HTERT RPE-1 (cell line): ENCODE measurements around the gene LRRC47.
"Not testable (repeated sequence)": the region's sequence is repeated elsewhere in the genome, so short reads cannot be mapped to it uniquely, and the experiment has no call there.

ENCODE experiments used
- in situ Hi-C: fragments of 300-500 bp; cut with MboI; formaldehyde crosslinking; loops from 4 replicates; pipeline ENCODE4 v1.14.3; 2020; ENCODE audit warnings: low sequenced_read_pairs

The LRRC47 gene

DNA sequence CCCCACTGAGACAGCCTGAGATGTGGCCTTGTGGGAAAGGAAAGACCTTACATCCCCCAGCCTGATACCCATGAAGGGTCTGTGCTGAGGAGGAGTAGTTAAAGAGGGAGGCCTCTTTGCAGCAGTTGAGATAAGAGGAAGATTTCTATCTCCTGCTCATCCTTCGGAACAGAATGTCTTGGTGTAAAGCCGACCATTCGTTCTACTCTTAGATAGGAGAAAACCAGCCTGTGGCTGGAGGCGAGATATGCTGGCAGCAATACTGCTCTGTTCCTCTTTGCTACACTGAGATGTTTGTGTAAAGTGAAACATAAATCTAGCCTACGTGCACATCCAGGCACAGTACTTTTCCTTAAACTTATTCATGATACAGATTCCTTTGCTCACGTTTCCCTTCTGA is 45.6 kb downstream of the LRRC47 start:
- in situ Hi-C loops = no loop called here

DNA sequence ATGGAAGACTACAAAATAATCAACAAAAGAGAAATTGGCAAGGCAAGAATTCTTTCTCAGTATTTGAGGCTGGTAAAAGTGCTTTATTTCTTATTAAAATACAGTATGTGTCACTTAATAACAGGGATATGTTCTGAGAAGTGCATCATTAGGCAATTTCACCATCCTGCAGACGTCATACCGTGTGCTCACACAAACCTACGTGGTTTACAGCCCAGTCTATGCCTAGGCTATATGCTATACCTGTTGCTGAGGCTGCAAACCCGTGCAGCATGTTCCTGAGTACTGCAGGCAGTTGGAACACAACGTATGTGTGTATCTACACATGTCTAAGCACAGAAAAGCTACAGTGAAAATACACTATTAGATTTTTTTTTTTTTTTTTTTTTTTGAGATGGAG is 46.8 kb downstream of the LRRC47 start:
- in situ Hi-C loops = no loop called here

GRCh38 chr1:3748316-3748900 is 47.9 kb downstream of the LRRC47 start:
- in situ Hi-C loops = not testable (repeated sequence)

DNA sequence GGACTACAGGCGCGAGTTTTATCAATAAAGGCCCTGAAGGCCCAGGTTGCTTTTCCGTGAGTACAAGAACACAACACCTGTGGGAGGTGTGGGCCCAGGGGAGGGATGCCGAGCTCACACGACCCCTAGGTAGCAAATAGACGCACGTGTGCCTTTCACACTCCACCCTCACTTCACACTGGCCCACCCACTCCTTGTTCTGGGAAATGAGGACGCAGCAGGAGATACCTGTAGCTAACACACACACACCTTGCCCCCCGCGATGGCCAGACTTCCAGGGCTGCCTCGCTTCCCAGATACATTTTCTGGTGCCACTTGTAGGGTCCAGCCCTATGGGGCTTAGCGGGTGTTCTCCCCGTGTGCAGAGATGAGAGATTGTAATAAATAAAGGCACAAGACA is 48.4 kb downstream of the LRRC47 start:
- in situ Hi-C loops = no loop called here

GRCh38 chr1:3747522-3747848 is 48.8 kb downstream of the LRRC47 start:
- in situ Hi-C loops = no loop called here

- in situ Hi-C loops = no loop called here
Measured at GRCh38 chr1:3746830-3747521, 49.3 kb downstream of the LRRC47 start.

DNA sequence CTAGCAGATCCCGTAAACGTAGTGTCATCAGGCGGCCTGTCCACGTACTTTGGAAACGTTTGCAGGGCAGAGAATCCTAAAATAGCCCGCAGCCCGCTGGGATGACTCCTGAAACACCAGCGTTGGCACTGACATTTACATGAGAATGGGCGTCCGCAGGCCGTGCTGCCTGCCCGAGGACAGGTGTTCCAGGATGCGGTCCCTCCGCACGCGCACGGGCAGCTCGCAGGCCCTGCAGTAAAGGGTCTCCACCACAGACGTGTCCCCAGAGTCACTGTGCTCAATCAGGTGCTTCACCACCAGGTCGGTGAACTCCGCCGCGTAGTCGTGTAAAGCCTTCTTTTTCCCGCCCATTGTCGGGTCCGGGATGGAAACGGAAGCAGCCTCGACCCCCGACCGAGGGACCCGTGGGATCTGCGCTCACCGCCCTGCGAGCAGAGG is 49.9 kb downstream of the LRRC47 start:
- in situ Hi-C loops = no loop called here

- in situ Hi-C loops = no loop called here
Measured at GRCh38 chr1:3745590-3746381, 50.5 kb downstream of the LRRC47 start.

- in situ Hi-C loops = no loop called here
Measured at GRCh38 chr1:3745071-3745470, 51.2 kb downstream of the LRRC47 start.

GRCh38 chr1:3744646-3745045 is 51.7 kb downstream of the LRRC47 start:
- in situ Hi-C loops = no loop called here

DNA sequence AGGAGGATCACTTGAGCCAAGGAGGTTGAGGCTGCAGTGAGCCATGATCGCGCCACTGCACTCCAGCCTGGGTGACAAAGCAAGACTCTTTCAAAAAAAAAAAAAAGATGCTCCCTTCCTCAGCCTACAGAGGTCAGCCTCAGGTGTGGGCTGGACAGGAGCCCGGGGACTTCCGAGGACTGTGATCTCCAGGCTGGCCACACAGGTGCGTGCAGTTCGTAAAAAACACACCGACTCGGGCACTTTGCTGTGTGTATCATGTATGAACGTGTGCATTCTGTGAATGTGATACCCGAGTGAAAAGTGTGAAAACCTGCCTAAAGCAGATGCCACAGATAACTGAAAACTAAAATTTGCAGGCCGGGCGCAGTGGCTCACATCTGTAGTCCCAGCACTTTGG is 52.5 kb downstream of the LRRC47 start:
- in situ Hi-C loops = no loop called here

GRCh38 chr1:3743421-3743820 is 52.9 kb downstream of the LRRC47 start:
- in situ Hi-C loops = no loop called here

GRCh38 chr1:3742439-3743298 is 53.6 kb downstream of the LRRC47 start:
- in situ Hi-C loops = no loop called here

DNA sequence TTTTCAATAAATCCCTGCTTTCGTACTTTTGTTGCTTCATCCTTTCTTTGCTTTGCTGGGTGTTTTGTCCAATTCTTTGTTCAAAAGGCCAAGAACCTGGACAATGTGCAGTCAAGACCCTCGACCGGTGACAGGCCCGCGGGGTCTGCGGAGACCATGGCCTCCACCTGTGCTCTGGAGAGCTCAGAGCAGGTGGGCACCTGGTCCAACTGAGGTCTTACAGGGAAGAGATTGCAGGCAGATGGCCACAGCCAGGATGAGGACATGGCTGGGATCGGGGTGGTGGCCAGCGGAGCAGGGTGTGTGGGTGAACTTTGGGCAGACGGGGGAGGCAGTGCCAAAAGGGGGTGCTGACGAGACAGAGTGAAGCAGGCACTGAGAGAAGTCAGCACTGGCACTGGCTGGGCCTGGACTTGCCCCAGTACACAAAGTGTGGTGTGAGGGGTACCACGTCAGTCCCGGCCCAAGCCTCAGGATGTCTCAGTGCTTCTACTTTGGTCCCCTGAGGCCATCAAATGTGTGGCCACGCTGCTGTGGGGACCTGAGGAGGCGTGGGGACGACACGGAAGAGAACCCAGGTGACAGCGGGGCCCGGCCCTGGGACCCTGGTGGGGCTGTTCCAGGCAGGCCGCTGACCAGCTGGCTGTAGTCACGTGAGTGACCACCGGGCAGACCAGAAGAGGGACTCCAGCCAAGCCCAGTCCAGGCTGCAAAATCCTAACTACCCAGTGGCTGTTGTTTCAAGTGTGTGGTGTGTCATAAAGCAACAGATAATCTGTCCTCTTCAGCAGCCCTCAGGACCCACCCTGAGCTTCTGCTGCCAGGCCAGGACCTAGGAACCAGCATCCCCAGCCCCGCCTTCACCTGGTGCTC is 54.5 kb downstream of the LRRC47 start:
- in situ Hi-C loops = no loop called here

- in situ Hi-C loops = no loop called here
Measured at GRCh38 chr1:3740752-3741151, 55.5 kb downstream of the LRRC47 start.

DNA sequence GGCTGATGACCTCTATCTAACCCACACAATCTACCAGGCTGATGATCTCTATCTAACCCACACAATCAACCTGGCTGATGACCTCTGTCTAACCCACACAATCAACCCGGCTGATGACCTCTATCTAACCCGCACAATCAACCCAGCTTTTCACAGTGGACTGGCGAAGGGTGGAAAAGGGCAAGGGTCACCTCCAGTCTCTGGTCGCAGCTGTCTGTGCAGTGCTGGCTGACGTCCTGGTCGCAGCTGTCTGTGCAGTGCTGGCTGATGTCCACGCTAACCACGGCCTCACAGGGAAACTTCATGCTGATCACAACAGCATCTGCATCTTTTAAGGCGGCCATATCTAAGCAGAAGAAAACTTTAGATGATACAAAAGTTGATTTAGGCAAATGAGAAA is 56.3 kb downstream of the LRRC47 start:
- in situ Hi-C loops = no loop called here

GRCh38 chr1:3738943-3739342 is 57.4 kb downstream of the LRRC47 start:
- in situ Hi-C loops = no loop called here

- in situ Hi-C loops = no loop called here
Measured at GRCh38 chr1:3736708-3737107, 59.6 kb downstream of the LRRC47 start.

GRCh38 chr1:3736131-3736561 is 60.2 kb downstream of the LRRC47 start:
- in situ Hi-C loops = no loop called here

DNA sequence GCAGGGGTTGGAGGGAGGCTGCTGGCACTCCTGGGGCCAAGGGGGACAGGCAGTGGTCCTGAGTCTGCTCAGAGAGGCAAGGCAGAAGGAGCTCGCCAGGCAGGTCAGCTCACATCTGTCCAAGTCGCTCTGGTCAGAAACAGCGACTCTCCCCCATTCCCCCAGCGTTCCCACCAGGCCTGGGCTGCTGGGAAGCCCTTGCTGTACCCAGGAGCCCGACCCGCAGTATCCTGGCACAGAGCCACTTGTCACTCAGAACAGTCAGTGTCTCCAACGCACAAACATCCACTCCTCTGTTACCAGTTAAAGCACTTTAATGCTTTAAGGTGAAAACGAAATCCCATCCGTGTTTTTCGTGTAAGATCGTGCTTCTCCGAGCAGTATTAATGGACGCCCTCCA is 60.6 kb downstream of the LRRC47 start:
- in situ Hi-C loops = no loop called here
